NCI-H2029 (cell line): ENCODE measurements around the gene NMB.
"Not testable (repeated sequence)": the region's sequence is repeated elsewhere in the genome, so short reads cannot be mapped to it uniquely, and the experiment has no call there.

Source experiments
- DNase-seq: peaks from one replicate; lab custom pipeline; 2025; lab: John Stamatoyannopoulos, UW

NMB gene

GRCh38 chr15:84654689-84655453 lies 3.1 kb downstream of the NMB start:
- DNase-seq = peak; percentile 41

- peak; percentile 67 for DNase-seq
Observed at GRCh38 chr15:84653910-84654688, 3.9 kb downstream of the NMB start, which contains the start of gene WDR73. Gene WDR73, minus strand, starts transcription at chr15:84654283. Its CDS starts 9 bp downstream, at chr15:84654274.

GRCh38 chr15:84653584-84653909 lies 4.5 kb downstream of the NMB start:
- no peak for DNase-seq

GRCh38 chr15:84649706-84650105 lies 8.3 kb downstream of the NMB start:
- no peak for DNase-seq

GRCh38 chr15:84648539-84648938 lies 9.5 kb downstream of the NMB start:
- no peak for DNase-seq

GRCh38 chr15:84647726-84648125 lies 10.3 kb downstream of the NMB start:
- DNase-seq = no peak

GRCh38 chr15:84645997-84646396 lies 12.0 kb downstream of the NMB start:
- no peak for DNase-seq

- DNase-seq = no peak
Observed at GRCh38 chr15:84645496-84645895, 12.5 kb downstream of the NMB start.

- DNase-seq = no peak
Observed at GRCh38 chr15:84643838-84644237, 14.2 kb downstream of the NMB start.

- not testable (repeated sequence) for DNase-seq
Observed at GRCh38 chr15:84642640-84643039, 15.4 kb downstream of the NMB start.

- DNase-seq = not testable (repeated sequence)
Observed at GRCh38 chr15:84641871-84642270, 16.1 kb downstream of the NMB start.

GRCh38 chr15:84638103-84638502 lies 19.9 kb downstream of the NMB start:
- DNase-seq = no peak

- no peak for DNase-seq
Observed at GRCh38 chr15:84634228-84634837, 23.7 kb downstream of the NMB start.

GRCh38 chr15:84633311-84634227 lies 24.4 kb downstream of the NMB start:
- DNase-seq = peak; percentile 1

- DNase-seq = peak; percentile 1
Observed at GRCh38 chr15:84631706-84632272, 26.2 kb downstream of the NMB start.

- DNase-seq = no peak
Observed at GRCh38 chr15:84629033-84629432, 29.0 kb downstream of the NMB start.

GRCh38 chr15:84625123-84625522 lies 32.9 kb downstream of the NMB start:
- DNase-seq = no peak

- no peak for DNase-seq
Observed at GRCh38 chr15:84624359-84624758, 33.6 kb downstream of the NMB start.

- no peak for DNase-seq
Observed at GRCh38 chr15:84621358-84621979, 36.5 kb downstream of the NMB start.

GRCh38 chr15:84620626-84621025 lies 37.4 kb downstream of the NMB start:
- DNase-seq = no peak

GRCh38 chr15:84616235-84616634 lies 41.8 kb downstream of the NMB start:
- DNase-seq = no peak
